Loucy (cell line): ENCODE data around the gene SKOR1.

Experiments used
- H2AFZ ChIP-seq: fragments of 200-600 bp; sonication (generic); 2 replicates; pipeline ENCODE4 v1.6.0; 2016; ENCODE audit warnings: antibody characterized with exemption, mild to moderate bottlenecking, low read length, moderate library complexity
- H3F3A ChIP-seq: fragments of 200-600 bp; 2 replicates; pipeline ENCODE4 v1.6.0; 2016; ENCODE audit warnings: antibody characterized with exemption, low read depth, mild to moderate bottlenecking
- H3K27me3 ChIP-seq: fragments of 200-600 bp; sonication (generic); 2 replicates; pipeline ENCODE4 v1.6.1; 2014; ENCODE audit warnings: low read length, mild to moderate bottlenecking; ENCODE audit not compliant: insufficient read depth, poor library complexity, severe bottlenecking
- H3K36me3 ChIP-seq: fragments of 200-600 bp; sonication (generic); 2 replicates; pipeline ENCODE4 v1.6.1; 2016; ENCODE audit warnings: low read length; ENCODE audit not compliant: insufficient read depth
- H3K4me1 ChIP-seq: fragments of 200-600 bp; sonication (generic); 2 replicates; pipeline ENCODE4 v1.5.1; 2014; ENCODE audit warnings: low read length, mild to moderate bottlenecking; ENCODE audit not compliant: insufficient read depth, poor library complexity, severe bottlenecking
- H3K4me2 ChIP-seq: fragments of 200-600 bp; sonication (generic); 2 replicates; pipeline ENCODE4 v1.6.0; 2014; ENCODE audit warnings: antibody characterized with exemption, low read length, low read depth, mild to moderate bottlenecking; ENCODE audit not compliant: poor library complexity, severe bottlenecking
- H3K4me3 ChIP-seq: fragments of 200-600 bp; sonication (generic); 2 replicates; pipeline ENCODE4 v1.5.1; 2014; ENCODE audit warnings: low read length, mild to moderate bottlenecking, mixed read lengths; ENCODE audit not compliant: poor library complexity, severe bottlenecking
- H3K79me2 ChIP-seq: fragments of 200-600 bp; sonication (generic); 2 replicates; pipeline ENCODE4 v1.6.1; 2014; ENCODE audit warnings: low read length; ENCODE audit not compliant: insufficient read depth
- H3K9ac ChIP-seq: fragments of 200-600 bp; sonication (generic); 2 replicates; pipeline ENCODE4 v1.6.0; 2014; ENCODE audit warnings: mild to moderate bottlenecking, low read depth, low read length, moderate library complexity; ENCODE audit not compliant: poor library complexity, severe bottlenecking
- H3K9me2 ChIP-seq: fragments of 200-600 bp; sonication (generic); replicated peaks from 2 replicates; pipeline ENCODE4 v1.6.1; 2016; ENCODE audit warnings: low read depth, low read length, mixed read lengths
- H3K9me3 ChIP-seq: fragments of 200-600 bp; sonication (generic); 2 replicates; pipeline ENCODE4 v1.6.1; 2014; ENCODE audit warnings: mild to moderate bottlenecking, antibody characterized with exemption, low read length, low read depth; ENCODE audit not compliant: insufficient read depth
- H4K20me1 ChIP-seq: fragments of 200-600 bp; sonication (generic); 2 replicates; pipeline ENCODE4 v1.6.0; 2014; ENCODE audit warnings: antibody characterized with exemption, low read length, mild to moderate bottlenecking; ENCODE audit not compliant: insufficient read depth, poor library complexity, severe bottlenecking
- CTCF ChIP-seq: fragments of 200-600 bp; sonication (generic); conservative IDR thresholded peaks from 2 replicates; pipeline ENCODE4 v1.5.1; 2014; ENCODE audit warnings: mild to moderate bottlenecking, antibody characterized with exemption, low read length
- EZH2phosphoT487 ChIP-seq: fragments of 200-600 bp; IDR thresholded peaks from 2 replicates; pipeline ENCODE4 v1.6.1; 2018; ENCODE audit warnings: antibody characterized with exemption, mild to moderate bottlenecking, moderate library complexity, borderline replicate concordance

The SKOR1 gene

GRCh38 chr15:67870868-67871408 lies 45.6 kb downstream of the SKOR1 start:
- no peaks in the 10 kb centered on the region for H3K4me1 ChIP-seq
- H3K79me2 ChIP-seq = no peaks in the 10 kb centered on the region
- no peak overlapping the region for H3K4me2 ChIP-seq
- TF ChIP-seq EZH2phosphoT487 (no peak), CTCF (no peak)
- no peaks in the 10 kb centered on the region for H3K9me2 ChIP-seq
- H3F3A ChIP-seq = no peaks in the 10 kb centered on the region
- no peak overlapping the region for H3K4me3 ChIP-seq
- no peak overlapping the region for H3K9ac ChIP-seq
- H3K27me3 ChIP-seq = peaks cover 9% of the 10 kb centered on the region
- no peak overlapping the region for H2AFZ ChIP-seq
- H3K36me3 ChIP-seq = no peaks in the 10 kb centered on the region
- H3K9me3 ChIP-seq = peaks cover 7% of the 10 kb centered on the region; the same call in 1 of the 2 replicates
- no peaks in the 10 kb centered on the region for H4K20me1 ChIP-seq

- no peaks in the 10 kb centered on the region for H4K20me1 ChIP-seq
- no peak for TF ChIP-seq CTCF
- no peak for TF ChIP-seq EZH2phosphoT487
- H3K9me3 ChIP-seq = peaks cover 7% of the 10 kb centered on the region; the same call in 1 of the 2 replicates
- no peaks in the 10 kb centered on the region for H3K9me2 ChIP-seq
- peaks cover 9% of the 10 kb centered on the region for H3K27me3 ChIP-seq
- no peaks in the 10 kb centered on the region for H3K4me1 ChIP-seq
- no peaks in the 10 kb centered on the region for H3K79me2 ChIP-seq
- no peaks in the 10 kb centered on the region for H3K36me3 ChIP-seq
- H3K9ac ChIP-seq = no peak overlapping the region
- no peaks in the 10 kb centered on the region for H3F3A ChIP-seq
- H2AFZ ChIP-seq = no peak overlapping the region
- H3K4me3 ChIP-seq = no peak overlapping the region
- H3K4me2 ChIP-seq = no peak overlapping the region
Measured at GRCh38 chr15:67873777-67874176, 48.5 kb downstream of the SKOR1 start.

GRCh38 chr15:67878712-67879206 lies 53.5 kb downstream of the SKOR1 start:
- H3K4me2 ChIP-seq = no peak overlapping the region
- no peaks in the 10 kb centered on the region for H3K9me2 ChIP-seq
- no peaks in the 10 kb centered on the region for H3K9me3 ChIP-seq
- H3K4me1 ChIP-seq = peaks cover 24% of the 10 kb centered on the region
- no peak overlapping the region for H3K9ac ChIP-seq
- H3K79me2 ChIP-seq = no peaks in the 10 kb centered on the region
- H3K36me3 ChIP-seq = no peaks in the 10 kb centered on the region
- no peak overlapping the region for H3K4me3 ChIP-seq
- no peak overlapping the region for H2AFZ ChIP-seq
- no peaks in the 10 kb centered on the region for H4K20me1 ChIP-seq
- H3K27me3 ChIP-seq = peaks cover 2% of the 10 kb centered on the region
- TF ChIP-seq EZH2phosphoT487 = no peak
- TF ChIP-seq CTCF = no peak
- H3F3A ChIP-seq = no peaks in the 10 kb centered on the region
